K562 (cell line): ENCODE results near the gene MTHFR. TPM values are rescaled to one million over a fixed set of nuclear protein-coding genes. Genes with fewer than 3 reads are reported as not detected.

Experiments
- FOXA3 ChIP-seq, 2 experiments: fragments of 450-650 bp in 1 of 2; sonication (generic) in 1 of 2; formaldehyde crosslinking; IDR thresholded peaks in 1 of 2; conservative IDR thresholded peaks in 1 of 2; 2 replicates each; pipeline versions ENCODE4 v1.4.0 to v1.8.0; 2020 to 2022; ENCODE audit warnings: mild to moderate bottlenecking in 2 of 2, missing genetic modification reagents in 1 of 2
- HDAC6 ChIP-seq: IDR thresholded peaks from 2 replicates; pipeline ENCODE4 v1.6.1; 2012; ENCODE audit warnings: low read depth, mild to moderate bottlenecking, control low read depth, inconsistent platforms, low read length, moderate library complexity
- JUNB ChIP-seq: fragments of 450-650 bp; formaldehyde crosslinking; conservative IDR thresholded peaks from 2 replicates; pipeline ENCODE4 v1.4.0; 2020; ENCODE audit warnings: mild to moderate bottlenecking
- NFE2 ChIP-seq: IDR thresholded peaks from 2 replicates; pipeline ENCODE4 v1.6.1; 2014; ENCODE audit warnings: antibody characterized with exemption, low read depth
- NUFIP1 ChIP-seq: fragments of 450-650 bp; IDR thresholded peaks from 2 replicates; pipeline ENCODE4 v1.6.1; 2018; ENCODE audit not compliant: partially characterized antibody
- PYGO2 ChIP-seq: fragments of 450-650 bp; IDR thresholded peaks from 2 replicates; pipeline ENCODE4 v1.6.1; 2016; ENCODE audit warnings: mild to moderate bottlenecking, missing genetic modification characterization, moderate library complexity, missing compliant biosample characterization
- SAFB ChIP-seq: fragments of 200-400 bp; formaldehyde crosslinking; IDR thresholded peaks from 2 replicates; pipeline ENCODE4 v1.6.1; 2017; ENCODE audit warnings: low read depth, low read length, borderline replicate concordance
- ZNF354B ChIP-seq: fragments of 250-450 bp; sonication (Bioruptor Pico); IDR thresholded peaks from 2 replicates; pipeline ENCODE4 v1.4.0; 2020
- ZNF780A ChIP-seq: fragments of 250-450 bp; sonication (Bioruptor Pico); IDR thresholded peaks from 2 replicates; pipeline ENCODE4 v1.5.0; 2021; ENCODE audit warnings: mild to moderate bottlenecking
- polyA plus RNA-seq, 8 experiments: library from polyadenylated mRNA; depleted of rRNA in 4 of 8; stranded (reverse) in 5 of 8; unstranded in 3 of 8; fragments of >200 nt; fragmentation: Nextera tagmentation in 2 of 8; fragmentation: Illumina TruSeq in 1 of 8; extraction: Ambion mirVana in 2 of 8; extraction: Trizol in 1 of 8; gene quantifications; 2 replicates each; pipeline versions ENCODE4 v1.2.1 to v1.2.3, GENCODE V29; 2011 to 2014; ENCODE audit warnings: inconsistent platforms in 1 of 8, missing spikeins in 1 of 8
- total RNA-seq, 7 experiments: library from RNA; depleted of rRNA in 6 of 7; stranded (reverse); fragments of >200 nt in 6 of 7; fragmentation: Illumina TruSeq in 2 of 7; extraction: Trizol in 2 of 7; gene quantifications; 2 replicates each; pipeline versions ENCODE4 v1.2.1 to v1.2.3, GENCODE V29; 2011 to 2021; ENCODE audit warnings: low replicate concordance in 1 of 7
- TF ChIP-seq, protein P1 (sequence below): fragments of 450-650 bp; IDR thresholded peaks from 2 replicates; pipeline ENCODE4 v1.6.1; 2017; ENCODE audit warnings: mild to moderate bottlenecking, moderate library complexity
- TF ChIP-seq, protein P2 (sequence below): fragments of 200-800 bp; sonication (Bioruptor generic); IDR thresholded peaks from 2 replicates; pipeline ENCODE4 v1.6.1; 2017; ENCODE audit warnings: missing genetic modification characterization, missing compliant biosample characterization
- TF ChIP-seq, protein P3 (sequence below): sonication (generic); formaldehyde crosslinking; IDR thresholded peaks from 2 replicates; pipeline ENCODE4 v1.8.0; 2022; ENCODE audit warnings: mild to moderate bottlenecking, missing genetic modification reagents
- TF ChIP-seq, protein P4 (sequence below), 2 experiments: fragments of 450-650 bp; formaldehyde crosslinking in 1 of 2; IDR thresholded peaks; 2 replicates each; pipeline versions ENCODE4 v1.4.0 to v1.6.1; 2014 to 2020; ENCODE audit warnings: mild to moderate bottlenecking in 2 of 2, borderline replicate concordance in 1 of 2, low read depth in 1 of 2
- TF ChIP-seq, protein P5 (sequence below), 2 experiments: fragments of 450-650 bp; IDR thresholded peaks; 2 replicates each; pipeline ENCODE4 v1.6.1; 2016

The MTHFR gene
- total and polyA plus RNA-seq, 9 of the 15 experiments (the other 6 are each of a cell fraction or from before 2014, with no cell fraction given) = 5.0 to 104 (median 62.6) TPM

DNA sequence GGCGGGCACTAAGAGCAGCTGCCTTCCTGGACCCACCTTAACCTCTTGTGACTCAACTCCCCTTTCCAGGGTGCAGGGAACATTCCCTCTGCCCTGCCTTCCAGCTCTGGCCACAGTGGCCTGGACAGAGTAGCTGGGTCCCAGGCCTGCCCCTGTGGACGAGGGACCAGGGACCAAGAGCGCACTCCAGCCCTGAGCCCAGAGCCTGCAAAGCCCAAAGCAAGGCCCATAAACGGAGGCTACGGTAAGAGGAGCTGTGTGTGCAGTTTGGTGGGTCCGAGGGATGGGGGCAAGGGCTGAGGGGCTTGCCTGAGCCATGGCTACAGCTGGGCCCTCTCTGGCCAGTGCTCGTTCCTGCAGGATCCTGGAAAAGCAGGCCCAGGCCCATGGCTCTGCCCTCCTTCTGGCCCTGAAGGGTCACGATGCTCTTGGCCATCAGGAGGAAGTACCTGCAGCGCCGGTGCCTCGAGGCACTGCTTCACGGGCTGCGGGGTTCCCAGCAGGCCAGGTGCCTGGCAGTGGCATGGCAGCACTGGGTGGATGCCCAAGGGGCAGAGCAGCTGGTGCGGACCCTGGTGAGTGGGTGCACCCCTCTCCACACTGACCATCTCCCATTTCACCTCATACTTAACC lies 17.8 kb downstream of the MTHFR start (continued):
- TF ChIP-seq, protein P1, sequence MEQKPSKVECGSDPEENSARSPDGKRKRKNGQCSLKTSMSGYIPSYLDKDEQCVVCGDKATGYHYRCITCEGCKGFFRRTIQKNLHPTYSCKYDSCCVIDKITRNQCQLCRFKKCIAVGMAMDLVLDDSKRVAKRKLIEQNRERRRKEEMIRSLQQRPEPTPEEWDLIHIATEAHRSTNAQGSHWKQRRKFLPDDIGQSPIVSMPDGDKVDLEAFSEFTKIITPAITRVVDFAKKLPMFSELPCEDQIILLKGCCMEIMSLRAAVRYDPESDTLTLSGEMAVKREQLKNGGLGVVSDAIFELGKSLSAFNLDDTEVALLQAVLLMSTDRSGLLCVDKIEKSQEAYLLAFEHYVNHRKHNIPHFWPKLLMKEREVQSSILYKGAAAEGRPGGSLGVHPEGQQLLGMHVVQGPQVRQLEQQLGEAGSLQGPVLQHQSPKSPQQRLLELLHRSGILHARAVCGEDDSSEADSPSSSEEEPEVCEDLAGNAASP = no peak
- TF ChIP-seq NFE2 (no peak), JUNB (no peak), FOXA3 (CRISPR knock-in tag; conservative IDR thresholded peaks at IDR 0.05 in 1 of 2, IDR thresholded peaks at IDR 0.05 in 1 of 2) (0 out of 4 replicates have a peak, but pooled peaks of 1 of the 2 experiments have one; percentile 3), ZNF354B (CRISPR knock-in tag) (no peak), NUFIP1 (no peak), PYGO2 (tag) (no peak), HDAC6 (no peak), ZNF780A (CRISPR knock-in tag) (no peak), SAFB (no peak)
- TF ChIP-seq, protein P2, sequence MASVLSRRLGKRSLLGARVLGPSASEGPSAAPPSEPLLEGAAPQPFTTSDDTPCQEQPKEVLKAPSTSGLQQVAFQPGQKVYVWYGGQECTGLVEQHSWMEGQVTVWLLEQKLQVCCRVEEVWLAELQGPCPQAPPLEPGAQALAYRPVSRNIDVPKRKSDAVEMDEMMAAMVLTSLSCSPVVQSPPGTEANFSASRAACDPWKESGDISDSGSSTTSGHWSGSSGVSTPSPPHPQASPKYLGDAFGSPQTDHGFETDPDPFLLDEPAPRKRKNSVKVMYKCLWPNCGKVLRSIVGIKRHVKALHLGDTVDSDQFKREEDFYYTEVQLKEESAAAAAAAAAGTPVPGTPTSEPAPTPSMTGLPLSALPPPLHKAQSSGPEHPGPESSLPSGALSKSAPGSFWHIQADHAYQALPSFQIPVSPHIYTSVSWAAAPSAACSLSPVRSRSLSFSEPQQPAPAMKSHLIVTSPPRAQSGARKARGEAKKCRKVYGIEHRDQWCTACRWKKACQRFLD (CRISPR knock-in tag) = no peak
- TF ChIP-seq, protein P3, sequence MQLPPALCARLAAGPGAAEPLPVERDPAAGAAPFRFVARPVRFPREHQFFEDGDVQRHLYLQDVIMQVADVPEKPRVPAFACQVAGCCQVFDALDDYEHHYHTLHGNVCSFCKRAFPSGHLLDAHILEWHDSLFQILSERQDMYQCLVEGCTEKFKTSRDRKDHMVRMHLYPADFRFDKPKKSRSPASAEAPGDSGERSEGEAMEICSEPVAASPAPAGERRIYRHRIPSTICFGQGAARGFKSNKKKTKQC (CRISPR knock-in tag) = no peak
- TF ChIP-seq, protein P4, sequence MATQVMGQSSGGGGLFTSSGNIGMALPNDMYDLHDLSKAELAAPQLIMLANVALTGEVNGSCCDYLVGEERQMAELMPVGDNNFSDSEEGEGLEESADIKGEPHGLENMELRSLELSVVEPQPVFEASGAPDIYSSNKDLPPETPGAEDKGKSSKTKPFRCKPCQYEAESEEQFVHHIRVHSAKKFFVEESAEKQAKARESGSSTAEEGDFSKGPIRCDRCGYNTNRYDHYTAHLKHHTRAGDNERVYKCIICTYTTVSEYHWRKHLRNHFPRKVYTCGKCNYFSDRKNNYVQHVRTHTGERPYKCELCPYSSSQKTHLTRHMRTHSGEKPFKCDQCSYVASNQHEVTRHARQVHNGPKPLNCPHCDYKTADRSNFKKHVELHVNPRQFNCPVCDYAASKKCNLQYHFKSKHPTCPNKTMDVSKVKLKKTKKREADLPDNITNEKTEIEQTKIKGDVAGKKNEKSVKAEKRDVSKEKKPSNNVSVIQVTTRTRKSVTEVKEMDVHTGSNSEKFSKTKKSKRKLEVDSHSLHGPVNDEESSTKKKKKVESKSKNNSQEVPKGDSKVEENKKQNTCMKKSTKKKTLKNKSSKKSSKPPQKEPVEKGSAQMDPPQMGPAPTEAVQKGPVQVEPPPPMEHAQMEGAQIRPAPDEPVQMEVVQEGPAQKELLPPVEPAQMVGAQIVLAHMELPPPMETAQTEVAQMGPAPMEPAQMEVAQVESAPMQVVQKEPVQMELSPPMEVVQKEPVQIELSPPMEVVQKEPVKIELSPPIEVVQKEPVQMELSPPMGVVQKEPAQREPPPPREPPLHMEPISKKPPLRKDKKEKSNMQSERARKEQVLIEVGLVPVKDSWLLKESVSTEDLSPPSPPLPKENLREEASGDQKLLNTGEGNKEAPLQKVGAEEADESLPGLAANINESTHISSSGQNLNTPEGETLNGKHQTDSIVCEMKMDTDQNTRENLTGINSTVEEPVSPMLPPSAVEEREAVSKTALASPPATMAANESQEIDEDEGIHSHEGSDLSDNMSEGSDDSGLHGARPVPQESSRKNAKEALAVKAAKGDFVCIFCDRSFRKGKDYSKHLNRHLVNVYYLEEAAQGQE (IDR thresholded peaks at IDR 0.05; ENCODE audit: borderline replicate concordance) = no peak
- TF ChIP-seq, protein P4 (CRISPR knock-in tag; IDR thresholded peaks at IDR 0.05; ENCODE audit: low read depth) = 0 out of 2 replicates have a peak, but pooled peaks have one; percentile 15
- TF ChIP-seq, protein P5, sequence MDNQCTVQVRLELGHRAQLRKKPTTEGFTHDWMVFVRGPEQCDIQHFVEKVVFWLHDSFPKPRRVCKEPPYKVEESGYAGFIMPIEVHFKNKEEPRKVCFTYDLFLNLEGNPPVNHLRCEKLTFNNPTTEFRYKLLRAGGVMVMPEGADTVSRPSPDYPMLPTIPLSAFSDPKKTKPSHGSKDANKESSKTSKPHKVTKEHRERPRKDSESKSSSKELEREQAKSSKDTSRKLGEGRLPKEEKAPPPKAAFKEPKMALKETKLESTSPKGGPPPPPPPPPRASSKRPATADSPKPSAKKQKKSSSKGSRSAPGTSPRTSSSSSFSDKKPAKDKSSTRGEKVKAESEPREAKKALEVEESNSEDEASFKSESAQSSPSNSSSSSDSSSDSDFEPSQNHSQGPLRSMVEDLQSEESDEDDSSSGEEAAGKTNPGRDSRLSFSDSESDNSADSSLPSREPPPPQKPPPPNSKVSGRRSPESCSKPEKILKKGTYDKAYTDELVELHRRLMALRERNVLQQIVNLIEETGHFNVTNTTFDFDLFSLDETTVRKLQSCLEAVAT (IDR thresholded peaks at IDR 0.05) = 0 out of 4 replicates have a peak, but pooled peaks of 1 of the 2 experiments have one; percentile 28
